ENCODE measurements around the gene RARA. TPM values are rescaled to one million over a fixed set of nuclear protein-coding genes. Genes with fewer than 3 reads are reported as not detected.

RARA gene
- total RNA-seq, 1 experiment from 2014 or later: 21.8 TPM

- Histone ChIP-seq H4K20me1 (ENCODE audit: insufficient read depth) (no peaks in the 10 kb centered on the region), H3K4me1 (replicated peaks; ENCODE audit: insufficient read depth) (peaks cover 10% of the 10 kb centered on the region; the same call in 1 of the 2 replicates), H3K4me2 (peak overlapping the region; percentile 78), H2AFZ (peak overlapping the region; percentile 67), H3F3A (ENCODE audit: insufficient read depth, low read depth) (peaks cover 19% of the 10 kb centered on the region; the same call in 1 of the 2 replicates), H3K4me3 (peak overlapping the region; percentile 44; the same call in 1 of the 2 replicates), H3K36me3 (ENCODE audit: low read depth) (no peaks in the 10 kb centered on the region), H3K9me3 (ENCODE audit: insufficient read depth, low read depth) (no peaks in the 10 kb centered on the region), H3K27me3 (ENCODE audit: insufficient read depth, low read depth) (no peaks in the 10 kb centered on the region), H3K79me2 (ENCODE audit: low read depth) (no peaks in the 10 kb centered on the region), H3K27ac (no peak overlapping the region), H3K9me2 (ENCODE audit: insufficient read depth) (no peaks in the 10 kb centered on the region)
- BruUV-seq (replicated peaks): no TSS peak
- intact Hi-C loops (cut with micrococcal nuclease; ENCODE audit: unreplicated experiment): loop anchor here (1.0 to 10.0 kb wide), 5 partner anchors 154 to 1306 kb away; no protein-coding TSS in a partner anchor
- ChIA-PET POLR2A (ENCODE audit: unreplicated experiment) (interaction anchor here (0.6 kb wide), 2 partner anchors 55 to 57 kb away, joined by 4 to 5 read pairs; no protein-coding TSS in a partner anchor), CTCF (interaction anchor here (0.7 kb wide), 2 partner anchors 56 to 193 kb away, joined by 3 to 12 read pairs; no protein-coding TSS in a partner anchor)
- DNase-seq: peak; percentile 65 to 83
- no peak for TF ChIP-seq EZH2 (IDR thresholded peaks at IDR 0.05; ENCODE audit: low read depth)
- TF ChIP-seq CTCF (conservative IDR thresholded peaks at IDR 0.05): peak; percentile 98
These were observed 49.5 kb downstream of the RARA start for GRCh38 chr17:40358323-40359038.

- peaks cover 8% of the 10 kb centered on the region for H3K4me1 ChIP-seq (replicated peaks; ENCODE audit: insufficient read depth)
- no peak overlapping the region for H3K27ac ChIP-seq
- H3K27me3 ChIP-seq (ENCODE audit: insufficient read depth, low read depth): no peaks in the 10 kb centered on the region
- ChIA-PET POLR2A (ENCODE audit: unreplicated experiment) (interaction anchor here (0.6 kb wide), 1 partner anchor 175 kb away, joined by 3 read pairs; no protein-coding TSS in a partner anchor), CTCF (no interaction called here)
- no peak overlapping the region for H2AFZ ChIP-seq
- H3K9me3 ChIP-seq (ENCODE audit: insufficient read depth, low read depth): no peaks in the 10 kb centered on the region
- H3K36me3 ChIP-seq (ENCODE audit: low read depth): no peaks in the 10 kb centered on the region
- no TSS peak for BruUV-seq (replicated peaks)
- no peak overlapping the region for H3K4me2 ChIP-seq
- H3K4me3 ChIP-seq: no peak overlapping the region
- H3F3A ChIP-seq (ENCODE audit: insufficient read depth, low read depth): peaks cover 14% of the 10 kb centered on the region; the same call in 1 of the 2 replicates
- intact Hi-C loops (cut with micrococcal nuclease; ENCODE audit: unreplicated experiment): no loop called here
- H4K20me1 ChIP-seq (ENCODE audit: insufficient read depth): no peaks in the 10 kb centered on the region
- H3K79me2 ChIP-seq (ENCODE audit: low read depth): no peaks in the 10 kb centered on the region
- no peak for TF ChIP-seq CTCF (conservative IDR thresholded peaks at IDR 0.05)
- TF ChIP-seq EZH2 (IDR thresholded peaks at IDR 0.05; ENCODE audit: low read depth): no peak
- no peaks in the 10 kb centered on the region for H3K9me2 ChIP-seq (ENCODE audit: insufficient read depth)
- DNase-seq: no peak
These were observed 51.1 kb downstream of the RARA start for GRCh38 chr17:40360091-40360490.

- Histone ChIP-seq H3K4me1 (replicated peaks; ENCODE audit: insufficient read depth) (peaks cover 8% of the 10 kb centered on the region), H3K27ac (no peak overlapping the region), H3K27me3 (ENCODE audit: insufficient read depth, low read depth) (no peaks in the 10 kb centered on the region), H3K36me3 (ENCODE audit: low read depth) (no peaks in the 10 kb centered on the region), H3K79me2 (ENCODE audit: low read depth) (no peaks in the 10 kb centered on the region), H3K4me2 (no peak overlapping the region), H3K4me3 (no peak overlapping the region), H2AFZ (no peak overlapping the region), H4K20me1 (ENCODE audit: insufficient read depth) (no peaks in the 10 kb centered on the region; the same call in 1 of the 2 replicates), H3K9me2 (ENCODE audit: insufficient read depth) (no peaks in the 10 kb centered on the region), H3F3A (ENCODE audit: insufficient read depth, low read depth) (peaks cover 14% of the 10 kb centered on the region; the same call in 1 of the 2 replicates), H3K9me3 (ENCODE audit: insufficient read depth, low read depth) (no peaks in the 10 kb centered on the region)
- ChIA-PET CTCF (no interaction called here), POLR2A (ENCODE audit: unreplicated experiment) (no interaction called here)
- no peak for DNase-seq
- no TSS peak for BruUV-seq (replicated peaks)
- intact Hi-C loops (cut with micrococcal nuclease; ENCODE audit: unreplicated experiment): no loop called here
- TF ChIP-seq EZH2 (IDR thresholded peaks at IDR 0.05; ENCODE audit: low read depth): no peak
- no peak for TF ChIP-seq CTCF (conservative IDR thresholded peaks at IDR 0.05)
These were observed 52.3 kb downstream of the RARA start for GRCh38 chr17:40361063-40361924.

Measured in PC-9 (cell line).